ENCODE measurements around the gene ZNF407.
A peak's percentile ranks its signal among the peaks of the same experiment; 100 is the strongest.

The ZNF407 gene

GRCh38 chr18:74836296-74837139 lies 238.8 kb downstream of the ZNF407 start:
- DNase-seq, result peak; percentile 27

- no peak for DNase-seq
These were observed 243.0 kb downstream of the ZNF407 start for GRCh38 chr18:74840492-74841167.

GRCh38 chr18:74841248-74841647 lies 243.6 kb downstream of the ZNF407 start:
- DNase-seq, result no peak

- no peak for DNase-seq
These were observed 251.6 kb downstream of the ZNF407 start for GRCh38 chr18:74849301-74849700.

DNA sequence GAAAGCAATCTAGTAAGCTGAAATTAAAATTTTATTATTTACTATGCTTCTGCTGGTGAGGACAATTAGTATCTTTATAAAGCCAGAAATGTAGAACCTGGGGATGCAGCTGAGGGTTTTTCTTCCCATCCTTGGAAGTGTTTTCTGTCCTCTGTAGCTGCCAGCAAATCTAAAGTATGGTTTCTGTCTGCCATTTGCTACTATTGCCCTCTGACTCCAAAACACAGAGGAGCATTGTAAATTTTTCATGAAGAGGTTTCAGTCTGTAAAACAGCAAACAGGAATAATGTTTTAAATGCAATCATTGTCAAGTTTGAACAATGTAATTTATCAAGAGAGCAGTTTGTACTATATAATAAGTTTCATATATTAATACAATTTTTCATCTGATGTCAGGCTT lies 258.8 kb downstream of the ZNF407 start:
- no peak for DNase-seq

GRCh38 chr18:74856928-74857327 lies 259.3 kb downstream of the ZNF407 start:
- DNase-seq, result no peak

GRCh38 chr18:74857901-74858300 lies 260.2 kb downstream of the ZNF407 start:
- no peak for DNase-seq

GRCh38 chr18:74861154-74861553 lies 263.5 kb downstream of the ZNF407 start:
- DNase-seq, result no peak

DNA sequence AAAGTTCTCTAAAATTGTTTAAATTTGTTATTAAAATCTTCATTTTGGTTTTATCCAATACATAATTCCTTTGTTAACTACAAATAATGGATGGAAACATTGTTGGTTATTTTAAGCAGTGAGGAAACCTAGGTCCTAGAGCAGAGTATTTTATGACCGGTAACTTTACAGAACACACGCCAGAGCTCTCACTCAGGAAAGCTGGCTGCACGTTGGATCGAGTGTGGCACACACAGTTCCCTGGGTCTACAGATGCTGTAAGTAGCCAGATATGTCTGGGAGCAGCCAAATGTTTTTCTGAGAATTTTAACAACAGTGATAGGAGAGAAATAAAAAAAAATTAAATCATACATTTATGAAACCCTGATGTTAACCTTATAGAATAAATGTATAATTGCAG lies 264.4 kb downstream of the ZNF407 start:
- no peak for DNase-seq

DNA sequence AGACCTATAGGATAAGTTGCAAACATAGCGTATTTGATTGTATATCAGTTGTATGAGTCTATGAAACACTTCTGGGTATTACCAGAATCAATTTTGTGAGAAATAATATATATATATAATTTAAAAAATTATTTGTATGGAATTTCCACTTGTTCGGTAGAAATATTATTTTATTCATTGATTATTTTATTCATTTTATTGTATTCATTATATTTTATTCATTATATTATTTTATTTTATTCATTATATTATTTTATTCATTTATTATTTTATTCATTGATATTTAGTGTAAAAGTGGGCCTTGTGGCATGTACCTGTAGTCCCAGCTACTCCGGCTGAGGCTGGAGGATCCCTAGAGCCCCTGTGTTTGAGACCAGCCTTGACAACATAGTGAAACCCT lies 268.9 kb downstream of the ZNF407 start:
- no peak for DNase-seq

GRCh38 chr18:74868461-74868860 lies 270.8 kb downstream of the ZNF407 start:
- DNase-seq, result no peak

GRCh38 chr18:74869904-74870863 lies 272.5 kb downstream of the ZNF407 start:
- no peak for DNase-seq

GRCh38 chr18:74870950-74871349 lies 273.3 kb downstream of the ZNF407 start:
- DNase-seq, result no peak

DNA sequence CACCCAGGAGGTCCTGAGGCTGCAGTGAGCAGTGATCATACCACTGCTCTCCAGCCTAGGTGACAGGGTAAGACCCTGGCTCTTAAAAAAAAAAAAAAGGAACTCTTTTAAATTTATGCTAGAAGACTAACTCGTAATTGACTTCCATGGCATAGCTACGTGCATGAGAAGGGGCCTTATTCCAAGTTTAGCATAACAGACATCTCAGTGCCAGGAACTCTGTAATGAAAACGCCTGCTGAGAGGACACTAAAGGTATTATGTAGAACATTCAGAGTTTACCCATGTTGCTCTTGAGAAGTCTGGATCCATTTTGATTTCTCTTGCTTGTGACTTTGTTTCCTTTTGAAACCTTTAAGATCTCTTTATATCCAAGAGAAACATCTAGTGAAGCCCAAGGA lies 276.0 kb downstream of the ZNF407 start:
- DNase-seq, result no peak

- DNase-seq, result no peak
These were observed 276.7 kb downstream of the ZNF407 start for GRCh38 chr18:74874351-74874750.

DNA sequence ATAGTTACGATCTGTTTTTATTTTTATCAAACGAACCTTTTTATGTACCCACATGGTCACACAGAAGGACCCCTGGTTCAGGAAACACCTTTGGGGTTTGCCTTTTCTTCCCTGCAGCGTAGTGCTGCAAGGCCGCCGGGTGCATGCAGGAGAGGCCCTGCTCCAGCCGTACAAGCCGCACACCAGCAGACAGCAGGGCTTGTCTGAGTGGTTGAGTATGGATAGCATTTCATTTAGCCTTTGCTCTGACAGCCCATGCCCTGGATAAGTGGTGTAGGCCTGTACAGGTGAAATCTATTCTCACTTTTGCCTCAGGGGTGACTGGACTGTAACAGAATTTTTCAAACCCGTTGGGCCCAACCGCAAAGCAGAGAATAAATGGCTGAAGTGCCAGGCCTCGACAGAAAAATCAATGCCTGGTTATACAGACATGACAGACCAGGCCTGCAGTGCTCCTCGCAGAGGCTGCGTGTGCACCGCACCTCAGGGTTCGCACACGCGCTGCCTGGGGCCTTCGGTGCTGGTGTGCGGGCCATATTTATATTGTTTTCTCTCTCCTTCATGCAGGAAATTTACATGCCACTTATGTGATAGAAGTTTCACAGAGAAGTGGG lies 279.1 kb downstream of the ZNF407 start:
- DNase-seq, result no peak

GRCh38 chr18:74878267-74878666 lies 280.6 kb downstream of the ZNF407 start:
- DNase-seq, result no peak

DNA sequence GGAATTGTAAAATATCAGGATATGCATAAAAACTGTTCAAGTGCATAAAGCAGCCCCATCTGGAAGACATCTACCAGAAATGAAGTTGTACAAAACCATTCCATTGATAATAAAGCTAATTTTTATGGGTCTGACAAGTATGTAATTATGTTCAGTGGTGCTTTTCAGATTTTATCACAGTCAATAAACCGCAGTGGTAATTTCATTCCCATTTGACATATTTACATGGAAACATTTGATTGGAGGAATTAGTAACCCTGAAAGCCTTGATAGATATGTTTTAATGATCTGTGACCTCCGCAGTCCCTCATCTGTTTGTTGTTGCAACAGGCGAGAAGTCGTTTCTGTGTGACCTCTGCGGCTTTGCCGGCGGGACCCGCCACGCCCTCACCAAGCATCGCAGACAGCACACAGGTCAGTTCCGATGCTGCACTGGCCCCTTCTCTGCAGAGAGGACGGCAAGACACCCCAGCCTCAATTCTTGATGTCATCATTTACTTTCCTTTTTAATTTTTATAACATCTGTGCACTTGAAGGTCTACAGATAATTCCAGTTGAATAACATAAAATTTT lies 283.1 kb downstream of the ZNF407 start:
- DNase-seq, result no peak

DNA sequence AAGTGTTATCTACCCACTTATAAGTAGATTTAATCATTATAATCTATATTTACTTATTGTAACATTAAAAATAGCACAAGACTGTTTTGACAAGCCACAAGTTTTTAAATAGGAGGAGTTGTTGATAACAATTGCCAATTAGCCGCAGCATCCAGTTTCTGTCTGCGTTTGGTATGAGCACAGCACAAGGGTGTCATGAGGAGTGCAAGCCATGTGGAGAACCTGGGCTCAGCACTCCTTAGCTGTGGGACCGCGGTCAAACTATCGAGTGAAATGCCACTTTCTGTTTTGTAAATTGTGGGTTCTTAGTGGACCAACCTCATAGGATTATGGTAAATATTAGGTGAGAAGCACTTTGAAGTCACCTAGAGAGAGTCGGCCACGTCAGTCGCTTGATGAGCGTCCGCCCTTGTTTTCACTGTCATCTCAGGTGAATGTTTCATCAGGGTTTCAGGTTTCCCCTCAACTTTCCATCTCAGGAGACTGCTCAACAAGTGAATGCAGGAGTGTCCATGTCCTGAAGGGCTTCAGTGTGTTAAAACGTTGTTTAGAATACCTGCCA lies 294.5 kb downstream of the ZNF407 start:
- DNase-seq, result no peak

- no peak for DNase-seq
These were observed 298.0 kb downstream of the ZNF407 start for GRCh38 chr18:74895686-74896085.

DNA sequence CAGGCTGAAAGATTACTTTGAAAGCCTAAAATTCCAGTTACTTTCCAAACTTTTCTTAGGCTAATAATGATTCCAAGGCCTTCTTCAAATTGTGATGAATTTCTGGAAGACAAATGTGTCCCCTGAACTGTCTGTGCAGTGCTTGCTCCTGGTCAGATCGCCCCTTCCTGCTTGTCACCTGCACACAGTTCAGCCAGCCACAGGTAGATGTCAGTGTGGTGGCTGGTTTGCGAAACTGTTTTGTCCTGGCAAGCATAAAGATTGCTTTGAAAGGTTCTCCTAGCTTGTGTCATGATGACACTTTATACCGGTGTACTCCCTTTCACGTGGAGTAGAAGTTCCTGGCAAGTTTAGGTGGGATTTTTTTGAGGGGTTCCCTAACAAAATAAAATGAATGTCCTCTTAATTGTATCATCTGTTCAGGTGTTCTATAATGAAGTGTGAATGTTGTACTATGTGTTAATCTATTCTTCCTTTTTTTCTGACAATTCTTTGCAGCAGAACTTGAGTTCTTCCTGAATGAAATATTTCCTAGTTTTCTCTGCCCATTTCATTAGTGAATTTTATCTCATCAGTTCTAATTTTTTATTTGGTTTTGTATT lies 298.8 kb downstream of the ZNF407 start:
- DNase-seq, result peak; percentile 28
